ENCODE data around the gene GLIS1. TPM values are rescaled to one million over a fixed set of nuclear protein-coding genes. Genes with fewer than 3 reads are reported as not detected.

The GLIS1 gene
- total and polyA plus RNA-seq, 2 of the 8 experiments (the other 6 are each of a cell fraction or from before 2014, with no cell fraction given), result 0.15 to 0.22 TPM

DNA sequence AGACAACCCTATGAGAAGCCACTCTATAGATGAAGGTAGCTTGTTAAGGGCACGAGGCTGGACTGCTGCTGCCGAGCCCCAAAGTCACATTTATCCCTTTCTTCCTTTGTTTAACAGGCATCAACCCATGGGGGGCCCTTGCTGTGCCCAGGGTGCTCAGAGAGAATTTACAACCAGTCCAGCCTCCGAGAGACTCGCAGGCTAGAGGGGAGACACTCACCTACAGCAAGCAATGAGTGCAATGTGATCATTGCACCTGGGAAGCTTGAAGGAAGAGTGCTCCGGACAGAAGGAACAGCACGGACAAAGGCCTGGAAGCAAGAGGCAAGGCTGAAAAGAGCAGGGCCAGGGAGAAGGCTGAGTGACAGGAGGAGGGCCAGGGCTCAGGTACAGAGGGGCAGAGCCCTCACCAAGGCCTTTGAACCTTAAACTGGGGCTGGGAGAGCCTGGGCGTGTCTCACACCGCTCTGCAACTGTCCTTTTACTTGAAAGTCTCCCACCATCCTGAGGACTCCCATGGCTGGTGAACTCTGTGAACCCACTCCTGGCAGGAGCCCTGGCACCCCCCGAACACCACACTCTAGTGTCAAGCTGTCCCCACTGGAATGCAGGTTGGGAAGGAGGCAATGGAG lies 252.5 kb downstream of the GLIS1 start (continued):
- TF ChIP-seq ZNF274 (IDR thresholded peaks at IDR 0.05; ENCODE audit: borderline replicate concordance, extremely low read depth, low read length) (no peak), SAP30 (IDR thresholded peaks at IDR 0.05; ENCODE audit: insufficient read depth, insufficient replicate concordance, low read length) (no peak), HDAC2 (IDR thresholded peaks at IDR 0.05; ENCODE audit: borderline replicate concordance in 1 of 2, low read depth in 2 of 2, low read length in 2 of 2) (no peak), KDM4A (IDR thresholded peaks at IDR 0.05; ENCODE audit: low read depth, low read length, severe bottlenecking) (no peak), TEAD4 (IDR thresholded peaks at IDR 0.05; ENCODE audit: low read depth, low read length) (no peak)

All from H1 (cell line).